WTC11 (cell line): ENCODE data around the gene AMIGO1.

Experiments
- CTCF ChIP-seq: fragments of 200-600 bp; IDR thresholded peaks from 2 replicates; pipeline ENCODE4 v1.8.0; 2022; ENCODE audit warnings: antibody characterized with exemption
- ERG ChIP-seq: fragments of 250-450 bp; sonication (Bioruptor Pico); IDR thresholded peaks from 2 replicates; pipeline ENCODE4 v1.8.0; 2021; ENCODE audit warnings: mild to moderate bottlenecking

DNA sequence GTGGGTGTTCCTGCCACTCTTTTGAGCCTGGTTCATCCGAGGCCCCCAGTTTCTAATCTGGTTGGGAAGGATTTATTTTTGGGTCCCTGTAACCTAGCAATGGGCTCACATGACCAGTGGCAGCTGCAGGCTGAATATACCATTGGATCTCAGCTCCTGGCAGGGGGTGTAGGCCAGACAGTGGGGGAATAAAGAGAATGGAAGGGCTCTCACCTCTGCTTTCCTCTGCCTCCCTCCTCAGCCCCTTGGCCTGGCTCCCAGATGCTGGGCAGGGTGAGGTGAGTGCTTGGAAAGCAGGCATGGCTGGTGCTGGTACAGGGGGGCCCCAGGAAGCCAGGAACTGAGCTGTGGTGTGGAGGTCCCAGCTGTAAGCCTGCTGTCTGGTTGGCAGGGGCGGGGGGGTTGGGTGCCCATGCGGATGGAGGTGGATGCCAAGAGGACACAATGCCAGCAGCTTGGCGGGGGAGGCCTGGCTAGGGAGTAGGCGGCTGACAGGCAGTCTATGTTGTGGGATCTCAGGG is 26.5 kb upstream of the AMIGO1 start:
- no peak for TF ChIP-seq ERG (CRISPR knock-in tag)
- no peak for TF ChIP-seq CTCF
